Erythroblast (primary cell): ENCODE results near the gene ZMYM2.

ENCODE experiments used
- GATA1 ChIP-seq: IDR thresholded peaks from 2 replicates; pipeline ENCODE4 v1.6.1; 2011; ENCODE audit warnings: low read depth, mild to moderate bottlenecking, control low read depth, low read length, moderate library complexity
- POLR2A ChIP-seq: IDR thresholded peaks from 2 replicates; pipeline ENCODE4 v1.6.1; 2011; ENCODE audit warnings: mild to moderate bottlenecking, low read length

- TF ChIP-seq POLR2A (no peak), GATA1 (no peak)
Measured at GRCh38 chr13:20134732-20135131, 176.2 kb downstream of the ZMYM2 start.
